Calu3 (cell line): ENCODE data around the gene GMDS. TPM values are rescaled to one million over a fixed set of nuclear protein-coding genes. Genes with fewer than 3 reads are reported as not detected.

ENCODE experiments used
- BruUV-seq: library from RNA; stranded (reverse); fragments of 400-500 nt; replicated peaks from 2 replicates; lab custom pipeline; 2021; lab: Mats Ljungman, UMichigan
- CTCF ChIA-PET: fragments of 300-600 bp; sonication (Branson Sonifier 250); formaldehyde crosslinking; loops from one replicate; lab custom pipeline; 2022; ENCODE audit warnings: antibody characterized with exemption; lab: Charles Lee
- DNase-seq: peaks from one replicate; pipeline ENCODE4 v3.0.0; 2022
- H3K27ac Mint-ChIP-seq: one replicate; pipeline ENCODE4 v1.8.0; 2022; ENCODE audit warnings: mixed read lengths; ENCODE audit not compliant: unreplicated experiment
- H3K27me3 Mint-ChIP-seq: one replicate; pipeline ENCODE4 v1.8.0; 2022; ENCODE audit warnings: mixed read lengths; ENCODE audit not compliant: unreplicated experiment
- H3K36me3 Mint-ChIP-seq: one replicate; pipeline ENCODE4 v1.8.0; 2022; ENCODE audit warnings: mild to moderate bottlenecking, moderate library complexity, mixed read lengths; ENCODE audit not compliant: insufficient read depth, unreplicated experiment
- H3K4me1 Mint-ChIP-seq: one replicate; pipeline ENCODE4 v1.8.0; 2022; ENCODE audit warnings: mild to moderate bottlenecking, low read depth, mixed read lengths; ENCODE audit not compliant: unreplicated experiment
- H3K4me3 Mint-ChIP-seq: one replicate; pipeline ENCODE4 v1.8.0; 2022; ENCODE audit warnings: mild to moderate bottlenecking, low read depth, moderate library complexity, mixed read lengths; ENCODE audit not compliant: unreplicated experiment
- H3K9me3 Mint-ChIP-seq: one replicate; pipeline ENCODE4 v1.8.0; 2022; ENCODE audit warnings: low read depth, mixed read lengths; ENCODE audit not compliant: unreplicated experiment
- intact Hi-C: fragments of 100-400 bp; cut with micrococcal nuclease; formaldehyde crosslinking; loops from one replicate; pipeline ENCODE4 v1.10.0; 2022; ENCODE audit not compliant: unreplicated experiment
- total RNA-seq: library from RNA; stranded (reverse); gene quantifications from 2 replicates; pipeline ENCODE4 v1.2.3, GENCODE V29; 2022
- TF ChIP-seq, protein P1 (sequence below): fragments of 200-600 bp; IDR thresholded peaks from one replicate; pipeline ENCODE4 v1.8.0; 2022; ENCODE audit warnings: antibody characterized with exemption; ENCODE audit not compliant: unreplicated experiment

Gene GMDS
- total RNA-seq, 1 experiment from 2014 or later: 58.2 TPM

DNA sequence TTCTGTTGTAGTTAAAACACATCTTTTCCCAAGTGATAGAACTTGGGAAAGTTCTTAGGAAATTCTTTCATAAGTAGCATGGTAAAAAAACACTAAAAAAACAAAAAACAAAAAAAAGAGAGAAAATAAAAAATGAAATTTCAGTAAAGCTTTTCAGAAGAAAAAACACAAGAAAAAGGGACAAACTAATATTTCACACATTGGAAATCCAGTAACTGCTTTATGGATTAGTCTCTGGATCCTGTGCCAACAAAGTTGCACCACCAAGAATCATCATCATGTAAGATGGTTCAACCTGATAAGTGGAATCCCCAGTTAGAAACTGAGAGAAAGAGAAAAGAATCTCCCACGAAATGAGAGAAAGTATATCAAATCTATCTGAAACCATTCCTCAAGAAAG, 144.2 kb downstream of the GMDS start:
- intact Hi-C loops: loop anchor here (5.0 to 10.0 kb wide), 3 partner anchors 251 to 344 kb away; no protein-coding TSS in a partner anchor
- DNase-seq: no peak
- Mint-ChIP-seq H3K9me3 (no peaks in the 10 kb centered on the region), H3K27ac (no peak overlapping the region), H3K4me3 (no peak overlapping the region), H3K4me1 (peaks cover 8% of the 10 kb centered on the region), H3K36me3 (peaks cover 5% of the 10 kb centered on the region), H3K27me3 (no peaks in the 10 kb centered on the region)
- TF ChIP-seq, protein P1, sequence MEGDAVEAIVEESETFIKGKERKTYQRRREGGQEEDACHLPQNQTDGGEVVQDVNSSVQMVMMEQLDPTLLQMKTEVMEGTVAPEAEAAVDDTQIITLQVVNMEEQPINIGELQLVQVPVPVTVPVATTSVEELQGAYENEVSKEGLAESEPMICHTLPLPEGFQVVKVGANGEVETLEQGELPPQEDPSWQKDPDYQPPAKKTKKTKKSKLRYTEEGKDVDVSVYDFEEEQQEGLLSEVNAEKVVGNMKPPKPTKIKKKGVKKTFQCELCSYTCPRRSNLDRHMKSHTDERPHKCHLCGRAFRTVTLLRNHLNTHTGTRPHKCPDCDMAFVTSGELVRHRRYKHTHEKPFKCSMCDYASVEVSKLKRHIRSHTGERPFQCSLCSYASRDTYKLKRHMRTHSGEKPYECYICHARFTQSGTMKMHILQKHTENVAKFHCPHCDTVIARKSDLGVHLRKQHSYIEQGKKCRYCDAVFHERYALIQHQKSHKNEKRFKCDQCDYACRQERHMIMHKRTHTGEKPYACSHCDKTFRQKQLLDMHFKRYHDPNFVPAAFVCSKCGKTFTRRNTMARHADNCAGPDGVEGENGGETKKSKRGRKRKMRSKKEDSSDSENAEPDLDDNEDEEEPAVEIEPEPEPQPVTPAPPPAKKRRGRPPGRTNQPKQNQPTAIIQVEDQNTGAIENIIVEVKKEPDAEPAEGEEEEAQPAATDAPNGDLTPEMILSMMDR: no peak
- CTCF ChIA-PET: no interaction called here
- no TSS peak for BruUV-seq

DNA sequence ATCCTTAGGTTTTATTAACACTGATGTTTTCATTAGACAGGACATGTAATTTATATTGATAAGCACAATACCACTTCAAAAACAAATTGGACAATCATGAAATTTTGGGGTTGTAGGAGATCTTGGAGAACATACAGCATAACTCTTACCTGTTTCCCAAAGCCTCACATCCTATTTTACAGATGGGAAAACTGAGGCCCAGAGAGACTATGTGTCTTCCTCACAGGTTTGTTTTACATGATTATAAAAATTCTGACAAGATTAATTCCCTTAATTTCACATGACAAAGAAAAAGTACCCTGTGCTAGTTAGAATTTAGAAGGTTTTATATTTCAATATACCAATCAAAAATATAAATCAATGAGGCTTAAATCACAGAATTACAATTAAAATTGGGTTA, 145.5 kb downstream of the GMDS start:
- intact Hi-C loops: loop anchor here (5.0 to 10.0 kb wide), 3 partner anchors 252 to 345 kb away; no protein-coding TSS in a partner anchor
- no peak overlapping the region for H3K4me3 Mint-ChIP-seq
- no peak overlapping the region for H3K27ac Mint-ChIP-seq
- H3K36me3 Mint-ChIP-seq: peaks cover 5% of the 10 kb centered on the region
- no peaks in the 10 kb centered on the region for H3K9me3 Mint-ChIP-seq
- TF ChIP-seq, protein P1: no peak
- BruUV-seq: no TSS peak
- H3K27me3 Mint-ChIP-seq: no peaks in the 10 kb centered on the region
- peaks cover 8% of the 10 kb centered on the region for H3K4me1 Mint-ChIP-seq
- no peak for DNase-seq
- CTCF ChIA-PET: no interaction called here

DNA sequence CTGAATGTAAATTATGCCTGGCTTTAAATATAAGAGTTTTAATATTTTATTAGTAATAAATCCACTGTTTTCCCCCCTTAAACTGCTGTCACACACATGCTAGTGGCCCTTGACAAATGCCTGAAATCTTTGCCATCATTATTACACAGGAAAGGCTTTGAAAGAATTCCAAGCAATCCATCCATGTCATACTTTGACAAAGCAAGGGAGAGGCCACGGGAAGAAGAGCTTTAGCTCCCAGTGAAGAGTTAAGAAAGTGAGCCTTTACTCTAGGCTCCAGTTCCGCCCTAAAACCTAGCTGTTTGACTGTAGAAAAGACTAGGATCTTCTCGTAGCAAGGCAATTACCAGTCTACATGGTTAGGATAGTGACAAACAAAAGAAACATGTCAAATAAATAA, 147.9 kb downstream of the GMDS start:
- no peak for DNase-seq
- Mint-ChIP-seq H3K4me1 (no peaks in the 10 kb centered on the region), H3K36me3 (no peaks in the 10 kb centered on the region), H3K27me3 (no peaks in the 10 kb centered on the region), H3K27ac (no peak overlapping the region), H3K9me3 (no peaks in the 10 kb centered on the region), H3K4me3 (no peak overlapping the region)
- TF ChIP-seq, protein P1: no peak
- intact Hi-C loops: no loop called here
- BruUV-seq: no TSS peak
- CTCF ChIA-PET: no interaction called here

DNA sequence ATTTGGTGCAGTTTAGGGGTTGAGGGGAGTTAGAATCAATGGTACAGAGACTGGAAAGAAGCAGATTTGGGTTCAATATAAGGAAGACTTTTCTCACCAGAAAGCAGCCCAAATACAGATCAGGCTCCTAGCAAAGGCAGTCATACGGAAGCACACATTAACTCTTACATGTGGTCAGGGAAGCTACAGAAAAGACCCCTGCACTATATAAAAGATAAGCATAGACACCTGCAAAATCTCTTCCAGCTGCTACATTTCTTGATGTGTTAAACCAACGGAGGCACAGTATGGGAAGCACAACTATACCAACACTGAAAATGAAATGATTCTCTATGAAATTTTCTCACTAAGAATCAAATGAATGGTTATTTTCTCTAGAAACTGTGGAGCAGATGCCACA, 150.8 kb downstream of the GMDS start:
- H3K27me3 Mint-ChIP-seq: no peaks in the 10 kb centered on the region
- no TSS peak for BruUV-seq
- no peak overlapping the region for H3K4me3 Mint-ChIP-seq
- CTCF ChIA-PET: no interaction called here
- H3K9me3 Mint-ChIP-seq: no peaks in the 10 kb centered on the region
- H3K27ac Mint-ChIP-seq: no peak overlapping the region
- DNase-seq: no peak
- intact Hi-C loops: no loop called here
- H3K4me1 Mint-ChIP-seq: no peaks in the 10 kb centered on the region
- no peaks in the 10 kb centered on the region for H3K36me3 Mint-ChIP-seq
- TF ChIP-seq, protein P1: no peak
